GM23248 (cell line): ENCODE measurements around the gene STRIP2.

Source experiments
- EZH2 ChIP-seq: fragments of 200-600 bp; sonication (generic); IDR thresholded peaks from 2 replicates; pipeline ENCODE4 v1.6.1; 2018; ENCODE audit warnings: antibody characterized with exemption, mild to moderate bottlenecking; ENCODE audit not compliant: insufficient read depth, poor library complexity, severe bottlenecking
- EZH2phosphoT487 ChIP-seq: fragments of 200-600 bp; sonication (generic); IDR thresholded peaks from 2 replicates; pipeline ENCODE4 v1.6.1; 2018; ENCODE audit warnings: antibody characterized with exemption, moderate library complexity, mild to moderate bottlenecking, low read depth; ENCODE audit not compliant: insufficient read depth

DNA sequence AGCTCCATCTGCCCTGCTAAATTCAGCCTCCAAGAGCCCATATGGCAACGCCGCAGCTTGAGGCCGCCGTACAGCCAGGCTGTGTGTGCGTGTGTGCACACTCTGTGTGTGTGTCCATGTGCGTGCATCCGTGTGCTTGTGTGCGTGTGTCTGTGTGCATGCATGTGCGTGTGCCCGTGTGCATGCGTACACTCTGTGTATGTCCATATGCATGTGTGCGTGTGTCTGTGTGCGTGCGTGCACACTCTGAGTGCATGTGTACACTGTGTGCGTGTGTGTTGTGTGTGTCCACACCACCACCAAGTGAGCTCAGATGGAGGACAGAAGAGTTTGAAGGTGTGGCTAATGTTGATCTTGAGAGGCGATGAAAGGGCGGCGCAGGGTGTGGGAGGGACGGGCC lies 98.1 kb downstream of the STRIP2 start:
- TF ChIP-seq EZH2 (no peak), EZH2phosphoT487 (no peak)
